K562 (cell line): ENCODE data around the gene SBK3. TPM values are rescaled to one million over a fixed set of nuclear protein-coding genes. Genes with fewer than 3 reads are reported as not detected.

Source experiments
- ARID1B ChIP-seq: fragments of 450-650 bp; IDR thresholded peaks from 2 replicates; pipeline ENCODE4 v1.6.1; 2016; ENCODE audit warnings: antibody characterized with exemption, mild to moderate bottlenecking, inconsistent platforms
- CTBP1 ChIP-seq: fragments of 450-650 bp; IDR thresholded peaks from 2 replicates; pipeline ENCODE4 v1.6.1; 2016; ENCODE audit warnings: borderline replicate concordance
- ELF4 ChIP-seq: fragments of 450-650 bp; formaldehyde crosslinking; IDR thresholded peaks from 2 replicates; pipeline ENCODE4 v1.4.0; 2022; ENCODE audit warnings: missing genetic modification characterization
- KDM1A ChIP-seq, 2 experiments: fragments of 450-650 bp; IDR thresholded peaks; 2 replicates each; pipeline ENCODE4 v1.6.1; 2016; ENCODE audit warnings: mild to moderate bottlenecking in 2 of 2
- MCM3 ChIP-seq: fragments of 450-650 bp; IDR thresholded peaks from 2 replicates; pipeline ENCODE4 v1.6.1; 2016
- OTX1 ChIP-seq: fragments of 450-650 bp; formaldehyde crosslinking; IDR thresholded peaks from 2 replicates; pipeline ENCODE4 v1.4.0; 2022; ENCODE audit warnings: mild to moderate bottlenecking
- SMAD1 ChIP-seq: fragments of 150-350 bp; IDR thresholded peaks from 2 replicates; pipeline ENCODE4 v1.6.1; 2014; ENCODE audit warnings: low read length, low read depth; ENCODE audit not compliant: partially characterized antibody
- TRIM24 ChIP-seq, 2 experiments: fragments of 450-650 bp; IDR thresholded peaks; 2 replicates each; pipeline ENCODE4 v1.6.1; 2016
- TSC22D4 ChIP-seq: fragments of 450-650 bp; IDR thresholded peaks from 2 replicates; pipeline ENCODE4 v1.6.1; 2016; ENCODE audit warnings: missing genetic modification characterization, missing biosample characterization, control low read depth
- YBX1 ChIP-seq: fragments of 450-650 bp; IDR thresholded peaks from 2 replicates; pipeline ENCODE4 v1.7.1; 2016; ENCODE audit warnings: mild to moderate bottlenecking
- ZFPM2 ChIP-seq: fragments of 250-450 bp; sonication (Bioruptor Pico); IDR thresholded peaks from 2 replicates; pipeline ENCODE4 v1.5.1; 2022; ENCODE audit warnings: mild to moderate bottlenecking
- polyA plus RNA-seq, 8 experiments: library from polyadenylated mRNA; depleted of rRNA in 4 of 8; stranded (reverse) in 5 of 8; unstranded in 3 of 8; fragments of >200 nt; fragmentation: Nextera tagmentation in 2 of 8; fragmentation: Illumina TruSeq in 1 of 8; extraction: Ambion mirVana in 2 of 8; extraction: Trizol in 1 of 8; gene quantifications; 2 replicates each; pipeline versions ENCODE4 v1.2.1 to v1.2.3, GENCODE V29; 2011 to 2014; ENCODE audit warnings: inconsistent platforms in 1 of 8, missing spikeins in 1 of 8
- total RNA-seq, 7 experiments: library from RNA; depleted of rRNA in 6 of 7; stranded (reverse); fragments of >200 nt in 6 of 7; fragmentation: Illumina TruSeq in 2 of 7; extraction: Trizol in 2 of 7; gene quantifications; 2 replicates each; pipeline versions ENCODE4 v1.2.1 to v1.2.3, GENCODE V29; 2011 to 2021; ENCODE audit warnings: low replicate concordance in 1 of 7
- TF ChIP-seq, protein P1 (sequence below), 2 experiments: fragments of 450-650 bp in 1 of 2; sonication (generic) in 1 of 2; formaldehyde crosslinking in 1 of 2; IDR thresholded peaks in 1 of 2; conservative IDR thresholded peaks in 1 of 2; 2 replicates each; pipeline versions ENCODE4 v1.6.1 to v1.8.1; 2016 to 2023; ENCODE audit warnings: mild to moderate bottlenecking in 2 of 2, moderate library complexity in 2 of 2, inconsistent platforms in 1 of 2, missing genetic modification reagents in 1 of 2
- TF ChIP-seq, protein P2 (sequence below): fragments of 450-650 bp; formaldehyde crosslinking; conservative IDR thresholded peaks from 2 replicates; pipeline ENCODE4 v1.4.0; 2022; ENCODE audit warnings: mild to moderate bottlenecking, missing genetic modification characterization

Gene SBK3
- total and polyA plus RNA-seq, 9 of the 15 experiments (the other 6 are each of a cell fraction or from before 2014, with no cell fraction given): 0.11 to 0.43 (median 0.13) TPM; not detected in 6

DNA sequence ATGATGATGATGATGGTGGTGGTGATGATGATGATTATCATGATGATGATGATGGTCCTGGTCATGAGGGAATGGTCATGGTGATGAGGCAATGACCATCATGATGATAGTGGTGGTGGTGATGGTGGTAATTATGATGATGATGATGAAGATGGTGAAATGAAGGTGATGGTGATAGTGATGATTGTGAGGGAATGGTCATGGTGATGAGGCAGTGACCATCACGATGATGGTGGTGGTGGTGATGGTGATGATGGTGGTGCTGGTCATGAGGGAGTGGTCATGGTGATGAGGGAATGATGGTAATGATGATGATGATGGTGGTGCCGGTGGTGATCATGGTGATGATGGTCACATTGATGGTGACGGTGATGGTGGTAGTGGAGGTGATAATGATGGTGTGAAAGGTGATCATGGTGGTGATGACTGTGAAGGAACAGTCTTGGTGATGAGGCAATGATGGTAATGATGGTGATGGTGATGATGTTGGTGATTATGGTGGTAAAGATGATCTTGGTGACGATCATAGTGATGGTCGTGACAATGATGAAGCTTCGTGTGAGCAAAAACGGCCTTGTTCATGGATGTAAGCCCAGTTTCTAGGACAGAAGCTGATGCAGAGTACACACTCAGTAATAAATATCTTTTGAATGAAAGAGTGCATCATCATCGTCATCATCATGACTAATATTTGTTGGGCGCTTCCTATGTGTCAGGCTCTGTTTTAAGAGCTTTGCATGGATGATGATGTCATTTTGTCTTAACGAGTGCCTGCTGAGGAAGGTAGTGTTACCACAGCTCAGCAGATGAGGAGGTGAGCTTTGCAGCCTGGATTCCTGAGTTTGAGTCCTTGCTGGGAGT is 25.7 kb downstream of the SBK3 start (continued):
- TF ChIP-seq, protein P1, sequence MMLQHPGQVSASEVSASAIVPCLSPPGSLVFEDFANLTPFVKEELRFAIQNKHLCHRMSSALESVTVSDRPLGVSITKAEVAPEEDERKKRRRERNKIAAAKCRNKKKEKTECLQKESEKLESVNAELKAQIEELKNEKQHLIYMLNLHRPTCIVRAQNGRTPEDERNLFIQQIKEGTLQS (IDR thresholded peaks at IDR 0.05): peak; percentile 99
- TF ChIP-seq, protein P1 (CRISPR knock-in tag; conservative IDR thresholded peaks at IDR 0.05): no peak; the same call in 1 of the 2 replicates
- TF ChIP-seq, protein P2, sequence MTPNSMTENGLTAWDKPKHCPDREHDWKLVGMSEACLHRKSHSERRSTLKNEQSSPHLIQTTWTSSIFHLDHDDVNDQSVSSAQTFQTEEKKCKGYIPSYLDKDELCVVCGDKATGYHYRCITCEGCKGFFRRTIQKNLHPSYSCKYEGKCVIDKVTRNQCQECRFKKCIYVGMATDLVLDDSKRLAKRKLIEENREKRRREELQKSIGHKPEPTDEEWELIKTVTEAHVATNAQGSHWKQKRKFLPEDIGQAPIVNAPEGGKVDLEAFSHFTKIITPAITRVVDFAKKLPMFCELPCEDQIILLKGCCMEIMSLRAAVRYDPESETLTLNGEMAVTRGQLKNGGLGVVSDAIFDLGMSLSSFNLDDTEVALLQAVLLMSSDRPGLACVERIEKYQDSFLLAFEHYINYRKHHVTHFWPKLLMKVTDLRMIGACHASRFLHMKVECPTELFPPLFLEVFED (CRISPR knock-in tag): peak; percentile 69; the same call in 1 of the 2 replicates
- peak; percentile 11 to 26; a peak in 1 of 4 replicates for TF ChIP-seq TRIM24 (IDR thresholded peaks at IDR 0.05)
- peak; percentile 95 for TF ChIP-seq TSC22D4 (tag)
- 0 out of 2 replicates have a peak, but pooled peaks have one; percentile 56 for TF ChIP-seq MCM3
- no peak for TF ChIP-seq ZFPM2 (CRISPR knock-in tag)
- TF ChIP-seq OTX1 (CRISPR knock-in tag): peak; percentile 69; the same call in 1 of the 2 replicates
- TF ChIP-seq KDM1A (IDR thresholded peaks at IDR 0.05): peak; percentile 52 to 58; a peak in 3 of 4 replicates
- peak; percentile 42; the same call in 1 of the 2 replicates for TF ChIP-seq ELF4 (CRISPR knock-in tag)
- TF ChIP-seq CTBP1: peak; percentile 47; the same call in 1 of the 2 replicates
- 0 out of 2 replicates have a peak, but pooled peaks have one; percentile 20 for TF ChIP-seq ARID1B
- TF ChIP-seq YBX1: peak; percentile 63; the same call in 1 of the 2 replicates
- no peak for TF ChIP-seq SMAD1
